HG02840 (cell line): ENCODE results near the gene SUN2.

Source experiments
- ATAC-seq: cut with Tn5 transposase; IDR thresholded peaks from one replicate; pipeline ENCODE4 v1.9.1; 2021; ENCODE audit warnings: mild to moderate bottlenecking, moderate library complexity, moderate number of reproducible peaks; ENCODE audit not compliant: unreplicated experiment, low FRiP score

The SUN2 gene

GRCh38 chr22:38777087-38777671 lies 21.4 kb upstream of the SUN2 start:
- ATAC-seq: no peak

DNA sequence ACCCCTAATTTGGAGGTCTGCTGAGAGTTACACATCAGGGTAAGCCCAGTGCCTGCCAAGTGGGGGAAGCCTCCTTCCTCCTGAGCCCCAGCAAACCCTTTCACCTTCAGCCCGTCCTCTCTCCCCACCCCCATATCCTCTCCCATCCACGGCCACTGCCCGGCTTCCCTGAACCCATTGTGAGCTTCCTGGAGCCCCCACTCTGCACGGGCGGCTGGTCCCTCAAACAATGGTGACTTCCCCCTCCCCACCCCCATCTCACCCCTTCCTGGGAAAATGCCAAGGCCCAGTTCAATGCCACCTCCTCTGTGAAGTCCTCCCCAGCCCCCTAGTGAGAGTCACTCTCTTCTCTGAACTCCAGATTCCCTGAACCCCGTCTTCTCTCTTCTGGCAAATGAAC lies 20.3 kb upstream of the SUN2 start:
- no peak for ATAC-seq

DNA sequence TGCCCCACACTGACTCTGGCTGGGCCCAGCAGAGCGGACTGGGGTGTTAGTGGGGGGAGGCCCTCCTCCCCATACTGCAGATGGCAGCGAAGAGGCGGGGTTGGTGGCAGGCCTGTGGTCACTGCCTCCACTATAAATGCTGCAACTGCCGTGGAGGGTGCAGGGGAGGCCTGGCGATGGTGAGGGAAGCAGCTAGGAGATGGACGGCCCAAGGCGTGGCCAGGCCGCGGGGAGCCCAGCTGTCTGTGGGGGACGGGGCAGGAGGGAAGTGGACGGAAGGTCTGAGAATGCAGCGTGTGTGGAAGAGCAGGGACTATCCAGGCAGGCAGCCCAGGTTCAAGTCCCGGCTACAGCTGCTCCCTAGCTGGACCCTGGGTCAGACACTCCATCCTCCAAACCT lies 19.9 kb upstream of the SUN2 start:
- no peak for ATAC-seq

DNA sequence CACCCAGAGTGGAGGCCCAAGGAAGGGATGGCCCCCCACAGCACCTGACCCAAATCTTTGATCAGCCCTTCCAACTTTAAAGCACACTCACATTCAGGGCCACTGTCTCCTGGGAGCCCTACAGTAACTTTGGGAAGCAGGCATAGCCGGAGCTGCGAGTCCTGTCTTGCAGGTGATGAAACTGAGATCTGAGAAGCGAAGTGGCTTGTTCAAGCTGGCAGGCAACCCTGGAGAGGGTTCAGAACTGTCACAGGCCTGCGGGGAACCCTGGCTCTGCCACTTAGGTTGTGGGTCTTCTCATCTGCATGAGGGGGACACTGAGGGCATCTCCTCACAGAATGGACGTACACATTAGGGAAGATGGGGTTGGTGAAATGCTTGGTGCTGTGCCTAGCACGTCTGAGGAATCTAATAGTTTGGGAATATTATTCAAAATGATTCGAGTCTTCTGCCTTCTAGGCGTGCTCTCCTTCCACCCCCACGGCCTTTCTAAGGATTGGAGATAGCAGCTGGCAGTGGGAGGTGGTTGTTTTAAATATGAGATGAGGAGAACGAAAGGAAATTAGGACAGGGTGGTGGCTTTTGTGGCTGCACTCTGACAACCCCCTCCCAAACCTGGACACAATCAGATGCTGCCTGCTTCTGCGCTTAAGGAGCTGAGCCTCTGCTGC lies 18.8 kb upstream of the SUN2 start:
- no peak for ATAC-seq

DNA sequence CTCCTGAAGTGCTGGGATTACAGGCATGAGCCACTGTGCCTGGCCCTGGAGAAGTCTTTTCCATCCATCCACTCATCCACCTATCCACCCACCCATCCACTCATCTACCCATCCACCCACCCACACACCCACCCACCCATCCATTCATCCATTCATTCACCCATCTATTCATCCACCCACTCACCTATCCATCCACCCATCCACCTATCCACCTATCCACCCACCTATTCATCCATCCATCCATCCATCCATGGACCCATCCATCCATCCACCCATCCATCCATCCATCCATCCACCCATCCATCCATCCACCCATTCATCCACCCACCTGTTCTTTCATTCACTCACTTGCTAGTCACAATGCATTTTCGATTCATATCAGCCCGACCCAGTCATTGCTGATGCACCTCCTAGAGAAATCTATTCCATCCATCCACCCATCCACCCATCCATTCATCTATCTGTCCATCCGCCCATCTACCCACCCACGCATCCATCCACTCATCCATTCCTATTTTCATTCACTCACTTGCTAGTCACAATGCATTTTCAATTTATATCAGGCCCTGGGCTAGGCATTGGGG lies 17.7 kb upstream of the SUN2 start:
- no peak for ATAC-seq

DNA sequence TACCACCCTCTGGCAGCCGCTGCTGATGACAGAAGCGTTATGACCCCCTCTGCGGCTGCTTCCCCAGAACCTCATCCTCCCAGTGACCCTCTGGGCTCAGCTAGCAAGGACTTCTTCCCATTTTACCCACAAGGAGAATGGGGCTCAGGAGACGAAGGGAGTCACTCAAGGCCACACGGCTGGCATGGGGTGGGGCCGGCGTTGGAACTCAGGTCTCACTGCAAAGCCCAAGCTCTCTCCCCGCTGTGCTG lies 16.8 kb upstream of the SUN2 start:
- no peak for ATAC-seq

- ATAC-seq: no peak
Observed at GRCh38 chr22:38770257-38770949, 14.6 kb upstream of the SUN2 start.

GRCh38 chr22:38768036-38768435 lies 12.2 kb upstream of the SUN2 start:
- ATAC-seq: no peak

- no peak for ATAC-seq
Observed at GRCh38 chr22:38767313-38767712, 11.5 kb upstream of the SUN2 start.

- no peak for ATAC-seq
Observed at GRCh38 chr22:38766076-38766777, 10.4 kb upstream of the SUN2 start.

- no peak for ATAC-seq
Observed at GRCh38 chr22:38762551-38762983, 6.8 kb upstream of the SUN2 start.

DNA sequence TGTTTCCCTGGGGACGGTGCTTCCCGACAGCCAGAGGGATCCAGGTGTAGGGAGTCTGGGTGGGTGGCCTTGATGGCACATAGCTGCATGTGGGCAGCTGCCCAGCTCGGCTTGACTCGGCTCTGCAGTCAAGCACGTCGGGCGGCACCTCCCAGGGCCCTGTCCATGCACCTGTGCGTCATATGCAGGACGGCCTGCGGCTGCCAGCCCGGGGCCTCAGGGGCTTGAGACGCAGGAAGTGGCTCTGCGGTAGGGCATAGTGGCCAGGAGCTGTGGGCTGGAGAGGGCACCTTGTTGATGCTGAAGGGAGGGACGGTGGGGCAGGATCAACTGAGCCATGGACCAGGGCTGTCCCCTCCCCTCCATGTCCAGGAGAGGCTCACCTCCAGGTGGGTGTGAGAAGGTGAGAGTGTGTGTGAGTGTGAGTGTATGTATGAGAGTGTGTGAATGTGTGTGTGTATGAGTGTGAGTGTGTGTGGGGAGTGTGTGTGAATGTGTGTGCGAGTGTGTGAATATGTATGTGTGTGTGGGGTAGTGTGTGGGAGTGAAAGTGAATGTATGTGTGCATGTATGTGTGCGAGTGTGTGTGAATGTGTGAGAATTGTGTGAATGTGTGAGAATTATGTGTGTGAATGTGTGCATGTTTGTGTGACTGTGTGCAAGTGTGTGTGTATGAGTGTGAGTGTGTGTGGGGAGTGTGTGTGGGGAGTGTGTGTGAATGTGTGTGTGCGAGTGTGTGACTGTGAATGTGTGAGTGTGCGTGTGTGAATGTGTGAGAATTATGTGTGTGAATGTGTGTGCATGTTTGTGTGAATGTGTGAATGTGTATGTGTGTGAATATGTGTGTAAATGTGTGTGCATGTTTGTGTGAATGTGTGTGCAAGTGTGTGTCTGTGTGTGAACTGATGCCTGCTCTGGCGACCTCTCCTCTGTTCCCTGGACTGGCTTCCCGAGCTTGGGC lies 5.7 kb upstream of the SUN2 start:
- no peak for ATAC-seq

- no peak for ATAC-seq
Observed at GRCh38 chr22:38760477-38761201, 4.8 kb upstream of the SUN2 start.

DNA sequence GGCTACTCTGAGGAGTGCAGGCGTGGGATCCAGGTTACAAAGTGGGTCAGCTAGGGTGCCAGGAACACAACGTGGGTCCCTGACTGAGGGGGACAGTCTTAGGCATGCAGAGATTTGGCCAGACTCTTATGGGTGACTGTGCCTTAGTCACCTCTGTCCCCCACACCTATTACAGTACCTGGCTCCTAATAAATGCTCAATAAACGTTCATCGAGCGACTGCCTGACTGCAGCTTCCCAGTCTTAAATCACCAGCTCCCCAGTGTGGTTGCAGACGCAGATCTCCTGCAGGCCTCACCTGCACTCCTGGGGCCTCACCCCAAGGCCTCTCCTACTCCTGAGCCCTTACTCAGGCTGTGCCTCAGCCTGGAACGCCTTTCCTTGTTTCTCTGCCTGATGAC lies 3.2 kb upstream of the SUN2 start:
- no peak for ATAC-seq

DNA sequence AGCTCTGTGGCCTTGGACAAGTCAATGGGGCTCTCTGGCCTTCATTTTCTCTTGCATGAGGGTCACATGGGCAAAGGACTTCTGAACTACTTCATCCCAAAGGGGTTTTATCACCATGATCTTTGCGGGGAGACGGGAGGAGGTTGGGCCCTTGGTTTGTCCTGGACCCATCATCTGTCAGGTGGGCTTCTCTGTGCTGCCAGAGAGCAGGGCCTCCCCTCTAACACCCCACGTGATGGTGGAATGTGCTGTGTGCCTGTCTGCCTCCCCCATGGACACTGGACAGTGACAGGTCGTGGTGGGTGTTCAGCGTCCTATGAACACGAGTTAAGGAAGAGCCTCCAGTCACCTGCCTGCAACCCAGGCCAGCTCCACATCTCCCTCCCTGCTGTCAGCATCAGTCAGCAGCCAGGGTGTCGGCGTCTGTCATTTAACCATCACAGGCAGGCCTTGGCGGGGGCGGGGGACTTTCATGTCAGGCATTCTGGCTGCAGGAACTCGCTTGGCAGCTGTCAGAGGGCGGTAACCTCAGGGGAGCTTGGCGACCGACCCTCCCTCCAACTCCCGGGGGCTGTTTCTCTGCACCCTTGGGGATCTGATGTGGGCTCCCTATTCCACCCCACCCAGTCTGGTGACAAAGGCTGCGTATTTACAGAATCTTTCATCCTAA lies 2.6 kb upstream of the SUN2 start:
- ATAC-seq: no peak

- ATAC-seq: no peak
Observed at GRCh38 chr22:38757464-38757757, 1.6 kb upstream of the SUN2 start.

DNA sequence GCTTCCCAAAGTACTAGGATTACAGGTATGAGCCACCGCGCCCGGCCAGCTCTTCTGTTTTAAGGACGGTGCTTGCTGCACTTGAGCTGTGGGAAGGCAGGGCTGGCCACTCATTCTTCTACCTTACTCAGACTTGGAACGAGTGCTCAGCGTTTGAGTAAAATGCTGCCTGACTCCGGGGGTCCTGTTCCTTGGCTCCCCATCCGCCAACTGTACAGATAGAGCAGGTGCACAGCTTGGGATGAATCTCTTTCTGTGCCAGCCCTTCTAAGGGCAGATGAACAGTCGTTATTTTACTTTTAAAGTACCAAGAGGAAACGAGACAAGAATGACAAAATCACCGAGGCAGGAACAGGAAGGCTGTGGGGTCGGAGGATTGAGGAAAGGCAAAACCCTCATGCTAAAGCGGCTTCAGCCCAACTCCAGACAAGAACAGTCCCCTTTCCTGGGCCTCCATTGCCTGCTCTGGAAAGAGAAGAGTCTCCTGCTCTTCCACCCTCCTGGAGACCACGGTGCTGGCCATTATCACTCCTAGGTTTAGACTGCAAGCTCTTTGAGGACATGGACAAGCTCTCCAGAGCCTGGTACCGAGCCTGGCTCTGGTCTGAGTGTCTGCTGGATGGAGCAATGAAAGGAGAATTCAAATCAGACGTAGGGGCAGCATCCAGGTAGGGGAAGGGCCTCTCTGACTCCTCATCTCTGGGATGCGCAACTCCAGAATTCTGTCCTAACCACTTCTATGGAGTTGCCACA lies 1.1 kb upstream of the SUN2 start:
- ATAC-seq: no peak

- ATAC-seq: peak; percentile 27
Observed at GRCh38 chr22:38755155-38755910, 465 bp downstream of the SUN2 start.
